Activated T-helper 1 cell treated with anti-CD3 and anti-CD28 coated beads, Interleukin-12 subunit alpha, Interleukin-12 subunit beta, Interleukin-2, Interleukin-4 antibody, amounts not matched to agents 30 ng/mL and 10 ng/mL and 1 ng/mL, durations not matched to agents 14 hours and 24 hours and 36 hours (primary cell): ENCODE measurements around the gene PTPA. TPM values are rescaled to one million over a fixed set of nuclear protein-coding genes. Genes with fewer than 3 reads are reported as not detected.

ENCODE experiments used
- DNase-seq: peaks from one replicate; pipeline ENCODE4 v3.0.0; 2021; ENCODE audit warnings: low spot score
- H3K27ac Mint-ChIP-seq: one replicate; pipeline ENCODE4 v1.8.0; 2021; ENCODE audit warnings: mild to moderate bottlenecking, mixed read lengths
- H3K27me3 Mint-ChIP-seq: one replicate; pipeline ENCODE4 v1.8.0; 2022; ENCODE audit warnings: mild to moderate bottlenecking, moderate library complexity, mixed read lengths; ENCODE audit not compliant: insufficient read depth
- H3K36me3 Mint-ChIP-seq: one replicate; pipeline ENCODE4 v1.8.0; 2021; ENCODE audit warnings: low read depth, mixed read lengths
- H3K4me1 Mint-ChIP-seq: one replicate; pipeline ENCODE4 v1.8.0; 2021; ENCODE audit warnings: low read depth, mixed read lengths
- H3K4me3 Mint-ChIP-seq: one replicate; pipeline ENCODE4 v1.8.0; 2021; ENCODE audit warnings: mild to moderate bottlenecking, moderate library complexity, mixed read lengths
- H3K9me3 Mint-ChIP-seq: one replicate; pipeline ENCODE4 v1.8.0; 2021; ENCODE audit warnings: mixed read lengths
- intact Hi-C: fragments of 100-400 bp; cut with micrococcal nuclease; formaldehyde crosslinking; loops from one replicate; pipeline ENCODE4 v1.15.1; 2024
- total RNA-seq: library from RNA; stranded (reverse); gene quantifications from 2 replicates; pipeline ENCODE4 v1.2.3, GENCODE V29; 2022

Gene PTPA
- total RNA-seq, 1 donor from 2014 or later: 114 TPM

GRCh38 chr9:129175825-129176633, 64.8 kb downstream of the PTPA start:
- intact Hi-C loops: loop anchor here (1.0 to 5.0 kb wide), 9 partner anchors 36 to 624 kb away; partner anchors contain the start of gene SPTAN1
- H3K27ac Mint-ChIP-seq: peak overlapping the region; percentile 86
- no peaks in the 10 kb centered on the region for H3K36me3 Mint-ChIP-seq
- peaks cover 22% of the 10 kb centered on the region for H3K27me3 Mint-ChIP-seq
- peak; percentile 55 for DNase-seq
- H3K4me3 Mint-ChIP-seq: peak overlapping the region; percentile 86
- H3K9me3 Mint-ChIP-seq: no peaks in the 10 kb centered on the region
- H3K4me1 Mint-ChIP-seq: peaks cover 16% of the 10 kb centered on the region

- peak overlapping the region; percentile 86 for H3K4me3 Mint-ChIP-seq
Measured at GRCh38 chr9:129176701-129177442, 65.7 kb downstream of the PTPA start.

GRCh38 chr9:129177443-129177790, 66.2 kb downstream of the PTPA start:
- H3K27me3 Mint-ChIP-seq: peaks cover 13% of the 10 kb centered on the region
- no peaks in the 10 kb centered on the region for H3K9me3 Mint-ChIP-seq
- no peak overlapping the region for H3K27ac Mint-ChIP-seq
- no peaks in the 10 kb centered on the region for H3K36me3 Mint-ChIP-seq
- intact Hi-C loops: loop anchor here (2.0 to 5.0 kb wide), 3 partner anchors 143 to 625 kb away; partner anchors contain the start of gene SPTAN1
- H3K4me1 Mint-ChIP-seq: peaks cover 16% of the 10 kb centered on the region
- H3K4me3 Mint-ChIP-seq: peak overlapping the region; percentile 91
- no peak for DNase-seq

More at GRCh38 chr9:129176701-129177442, 65.7 kb downstream of the PTPA start:
- peaks cover 16% of the 10 kb centered on the region for H3K4me1 Mint-ChIP-seq
- peak overlapping the region; percentile 61 for H3K27ac Mint-ChIP-seq
- no peaks in the 10 kb centered on the region for H3K9me3 Mint-ChIP-seq
- DNase-seq: peak; percentile 25
- peaks cover 17% of the 10 kb centered on the region for H3K27me3 Mint-ChIP-seq
- H3K36me3 Mint-ChIP-seq: no peaks in the 10 kb centered on the region
- intact Hi-C loops: loop anchor here (1.0 to 5.0 kb wide), 6 partner anchors 37 to 625 kb away; partner anchors contain the start of gene SPTAN1

- Mint-ChIP-seq H3K4me1 (peaks cover 16% of the 10 kb centered on the region), H3K27me3 (peaks cover 7% of the 10 kb centered on the region), H3K36me3 (no peaks in the 10 kb centered on the region), H3K4me3 (peak within 1 kb of the TSS; percentile 91), H3K27ac (peak within 1 kb of the TSS; percentile 61), H3K9me3 (no peaks in the 10 kb centered on the region)
- peak; percentile 93 for DNase-seq
- intact Hi-C loops: loop anchor here (1.0 to 5.0 kb wide), 7 partner anchors 24 to 626 kb away; partner anchors contain the start of genes CRAT and SPTAN1
Measured at GRCh38 chr9:129177791-129178567, 66.8 kb downstream of the PTPA start, which contains the start of gene IER5L. IER5L (minus strand) TSS chr9:129178261; CDS start chr9:129178052, 209 bp downstream.

- Mint-ChIP-seq H3K9me3 (no peaks in the 10 kb centered on the region), H3K4me1 (peaks cover 10% of the 10 kb centered on the region), H3K27ac (no peak overlapping the region), H3K27me3 (peaks cover 3% of the 10 kb centered on the region), H3K36me3 (no peaks in the 10 kb centered on the region), H3K4me3 (no peak overlapping the region)
- no peak for DNase-seq
- intact Hi-C loops: loop anchor here (1.0 to 5.0 kb wide), 5 partner anchors 24 to 626 kb away; partner anchors contain the start of genes CRAT and SPTAN1
Measured at GRCh38 chr9:129178568-129179382, 67.6 kb downstream of the PTPA start.

- intact Hi-C loops: no loop called here
- DNase-seq: no peak
- Mint-ChIP-seq H3K27ac (no peak overlapping the region), H3K9me3 (no peaks in the 10 kb centered on the region), H3K4me1 (peaks cover 7% of the 10 kb centered on the region), H3K36me3 (no peaks in the 10 kb centered on the region), H3K27me3 (peaks cover 3% of the 10 kb centered on the region), H3K4me3 (no peak overlapping the region)
Measured at GRCh38 chr9:129181246-129181645, 70.0 kb downstream of the PTPA start.

- Mint-ChIP-seq H3K27me3 (peaks cover 3% of the 10 kb centered on the region), H3K4me3 (no peak overlapping the region), H3K4me1 (peaks cover 7% of the 10 kb centered on the region), H3K36me3 (no peaks in the 10 kb centered on the region), H3K27ac (no peak overlapping the region), H3K9me3 (no peaks in the 10 kb centered on the region)
- no peak for DNase-seq
- intact Hi-C loops: no loop called here
Measured at GRCh38 chr9:129182122-129182521, 70.9 kb downstream of the PTPA start.

- intact Hi-C loops: no loop called here
- Mint-ChIP-seq H3K27me3 (peaks cover 3% of the 10 kb centered on the region), H3K36me3 (no peaks in the 10 kb centered on the region), H3K4me3 (no peak overlapping the region), H3K4me1 (peaks cover 7% of the 10 kb centered on the region), H3K9me3 (no peaks in the 10 kb centered on the region), H3K27ac (no peak overlapping the region)
- DNase-seq: no peak
Measured at GRCh38 chr9:129182625-129183494, 71.6 kb downstream of the PTPA start.

GRCh38 chr9:129183495-129184218, 72.4 kb downstream of the PTPA start:
- H3K36me3 Mint-ChIP-seq: no peaks in the 10 kb centered on the region
- no peak overlapping the region for H3K27ac Mint-ChIP-seq
- peaks cover 7% of the 10 kb centered on the region for H3K4me1 Mint-ChIP-seq
- no peaks in the 10 kb centered on the region for H3K9me3 Mint-ChIP-seq
- H3K4me3 Mint-ChIP-seq: no peak overlapping the region
- intact Hi-C loops: no loop called here
- no peak for DNase-seq
- H3K27me3 Mint-ChIP-seq: peaks cover 3% of the 10 kb centered on the region

- Mint-ChIP-seq H3K27ac (no peak overlapping the region), H3K27me3 (peaks cover 3% of the 10 kb centered on the region), H3K4me1 (peaks cover 7% of the 10 kb centered on the region), H3K36me3 (no peaks in the 10 kb centered on the region), H3K9me3 (no peaks in the 10 kb centered on the region), H3K4me3 (no peak overlapping the region)
- DNase-seq: no peak
- intact Hi-C loops: no loop called here
Measured at GRCh38 chr9:129184219-129184524, 73.0 kb downstream of the PTPA start.

GRCh38 chr9:129184596-129185122, 73.4 kb downstream of the PTPA start:
- Mint-ChIP-seq H3K36me3 (no peaks in the 10 kb centered on the region), H3K4me1 (peaks cover 7% of the 10 kb centered on the region), H3K9me3 (no peaks in the 10 kb centered on the region), H3K27me3 (peaks cover 3% of the 10 kb centered on the region), H3K27ac (no peak overlapping the region), H3K4me3 (no peak overlapping the region)
- no peak for DNase-seq
- intact Hi-C loops: no loop called here
